ENCODE results near the gene PLEKHG7. TPM values are rescaled to one million over a fixed set of nuclear protein-coding genes. Genes with fewer than 3 reads are reported as not detected.

Gene PLEKHG7
- total and polyA plus RNA-seq, 4 donors, result 0.81 to 6.1 (median 3.1) TPM

DNA sequence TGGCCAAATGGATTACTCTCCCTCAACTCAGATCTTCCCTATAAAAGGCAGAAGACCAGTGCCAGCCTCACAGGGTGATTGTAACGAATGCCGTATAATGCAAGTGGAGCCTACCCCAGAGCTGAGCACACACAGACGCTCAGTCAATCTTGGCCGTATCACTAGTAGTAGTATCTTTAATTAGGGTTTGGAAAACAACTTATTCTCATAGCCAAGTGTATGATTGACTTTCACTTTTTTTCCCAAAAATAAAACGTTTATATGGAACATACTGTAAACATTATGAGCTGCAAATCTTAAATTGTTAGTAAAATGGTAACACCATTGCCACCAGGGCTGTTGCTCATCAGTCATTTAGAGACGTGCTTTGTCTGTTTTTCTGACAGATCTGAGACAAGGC lies 30.4 kb downstream of the PLEKHG7 start:
- 85 to 88% methylated on average over 6 of the region's 6 CpGs for WGBS, 2 donors
- peaks cover 2 to 52% (median 11%) of the 10 kb centered on the region in 5 donors for H3K4me1 ChIP-seq (ENCODE audit: control insufficient read depth in 5 of 5, insufficient read depth in 5 of 5, low read length in 5 of 5)
- ATAC-seq (ENCODE audit: insufficient read depth, low FRiP score) (no peak), DNase-seq (no peak)
- no peak overlapping the region for H3K4me3 ChIP-seq
- H3K36me3 ChIP-seq (ENCODE audit: control insufficient read depth in 4 of 4, insufficient read depth in 4 of 4, low read length in 4 of 4), result no peaks in the 10 kb centered on the region
- H3K27ac ChIP-seq (ENCODE audit: low read depth in 1 of 2, low read length in 1 of 2), result no peak overlapping the region
- no peak overlapping the region for H3K9ac ChIP-seq (ENCODE audit: insufficient read depth in 1 of 2, low read length in 2 of 2)
- TF ChIP-seq, protein P1, sequence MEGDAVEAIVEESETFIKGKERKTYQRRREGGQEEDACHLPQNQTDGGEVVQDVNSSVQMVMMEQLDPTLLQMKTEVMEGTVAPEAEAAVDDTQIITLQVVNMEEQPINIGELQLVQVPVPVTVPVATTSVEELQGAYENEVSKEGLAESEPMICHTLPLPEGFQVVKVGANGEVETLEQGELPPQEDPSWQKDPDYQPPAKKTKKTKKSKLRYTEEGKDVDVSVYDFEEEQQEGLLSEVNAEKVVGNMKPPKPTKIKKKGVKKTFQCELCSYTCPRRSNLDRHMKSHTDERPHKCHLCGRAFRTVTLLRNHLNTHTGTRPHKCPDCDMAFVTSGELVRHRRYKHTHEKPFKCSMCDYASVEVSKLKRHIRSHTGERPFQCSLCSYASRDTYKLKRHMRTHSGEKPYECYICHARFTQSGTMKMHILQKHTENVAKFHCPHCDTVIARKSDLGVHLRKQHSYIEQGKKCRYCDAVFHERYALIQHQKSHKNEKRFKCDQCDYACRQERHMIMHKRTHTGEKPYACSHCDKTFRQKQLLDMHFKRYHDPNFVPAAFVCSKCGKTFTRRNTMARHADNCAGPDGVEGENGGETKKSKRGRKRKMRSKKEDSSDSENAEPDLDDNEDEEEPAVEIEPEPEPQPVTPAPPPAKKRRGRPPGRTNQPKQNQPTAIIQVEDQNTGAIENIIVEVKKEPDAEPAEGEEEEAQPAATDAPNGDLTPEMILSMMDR (IDR thresholded peaks at IDR 0.05; ENCODE audit: control extremely low read depth, extremely low read depth), result no peak
- peaks cover 0 to 2% (median 0%) of the 10 kb centered on the region in 4 donors for H3K9me3 ChIP-seq (ENCODE audit: control insufficient read depth in 4 of 4, insufficient read depth in 3 of 4, low read length in 3 of 4)
- H3K27me3 ChIP-seq (ENCODE audit: control insufficient read depth in 3 of 3, insufficient read depth in 3 of 3, low read length in 2 of 3), result no peaks in the 10 kb centered on the region

GRCh38 chr12:92733661-92734060 lies 30.9 kb downstream of the PLEKHG7 start:
- peak in 1 of 3 donors; percentile 13 for DNase-seq
- H3K36me3 ChIP-seq (ENCODE audit: control insufficient read depth in 4 of 4, insufficient read depth in 4 of 4, low read length in 4 of 4), result no peaks in the 10 kb centered on the region
- no peak overlapping the region for H3K27ac ChIP-seq (ENCODE audit: low read depth in 1 of 2, low read length in 1 of 2)
- H3K4me3 ChIP-seq, result no peak overlapping the region
- TF ChIP-seq, protein P1 (IDR thresholded peaks at IDR 0.05; ENCODE audit: control extremely low read depth, extremely low read depth), result no peak
- no peak for ATAC-seq (ENCODE audit: insufficient read depth, low FRiP score)
- peaks cover 0 to 2% (median 0%) of the 10 kb centered on the region in 4 donors for H3K9me3 ChIP-seq (ENCODE audit: control insufficient read depth in 4 of 4, insufficient read depth in 3 of 4, low read length in 3 of 4)
- H3K27me3 ChIP-seq (ENCODE audit: control insufficient read depth in 3 of 3, insufficient read depth in 3 of 3, low read length in 2 of 3), result no peaks in the 10 kb centered on the region
- H3K9ac ChIP-seq (ENCODE audit: insufficient read depth in 1 of 2, low read length in 2 of 2), result no peak overlapping the region
- WGBS, 2 donors, result 70 to 75% methylated on average over 3 of the region's 3 CpGs
- peaks cover 2 to 52% (median 11%) of the 10 kb centered on the region in 5 donors for H3K4me1 ChIP-seq (ENCODE audit: control insufficient read depth in 5 of 5, insufficient read depth in 5 of 5, low read length in 5 of 5)

- ATAC-seq (ENCODE audit: insufficient read depth, low FRiP score) (peak; percentile 29), DNase-seq (peak; percentile 82 to 98 (median 98))
- TF ChIP-seq, protein P1 (IDR thresholded peaks at IDR 0.05; ENCODE audit: control extremely low read depth, extremely low read depth), result no peak
- H3K36me3 ChIP-seq (ENCODE audit: control insufficient read depth in 4 of 4, insufficient read depth in 4 of 4, low read length in 4 of 4), result no peaks in the 10 kb centered on the region
- 29 to 42% methylated on average over 3 of the region's 3 CpGs for WGBS, 2 donors
- H3K9ac ChIP-seq (ENCODE audit: insufficient read depth in 1 of 2, low read length in 2 of 2), result no peak overlapping the region
- peaks cover 0 to 2% (median 0%) of the 10 kb centered on the region in 4 donors for H3K9me3 ChIP-seq (ENCODE audit: control insufficient read depth in 4 of 4, insufficient read depth in 3 of 4, low read length in 3 of 4)
- no peaks in the 10 kb centered on the region for H3K27me3 ChIP-seq (ENCODE audit: control insufficient read depth in 3 of 3, insufficient read depth in 3 of 3, low read length in 2 of 3)
- H3K4me3 ChIP-seq, result no peak overlapping the region
- H3K4me1 ChIP-seq (ENCODE audit: control insufficient read depth in 5 of 5, insufficient read depth in 5 of 5, low read length in 5 of 5), result peaks cover 2 to 52% (median 11%) of the 10 kb centered on the region in 5 donors
- H3K27ac ChIP-seq (ENCODE audit: low read depth in 1 of 2, low read length in 1 of 2), result peak overlapping the region in 1 of 2 donors; percentile 40
These were observed 32.4 kb downstream of the PLEKHG7 start for GRCh38 chr12:92735131-92735721.

All from lung (tissue), 12 donors.